ENCODE results near the gene NDFIP1. TPM values are rescaled to one million over a fixed set of nuclear protein-coding genes. Genes with fewer than 3 reads are reported as not detected.
A peak's percentile ranks its signal among the peaks of the same experiment; 100 is the strongest.

NDFIP1 gene
- total and polyA plus RNA-seq, 2 experiments from 2014 or later = 55.2 to 75.3 TPM

GRCh38 chr5:142133330-142134206, 25.0 kb downstream of the NDFIP1 start:
- H3K27me3 ChIP-seq (replicated peaks; ENCODE audit: insufficient read depth) = no peaks in the 10 kb centered on the region
- peaks cover 87% of the 10 kb centered on the region for H3K79me2 ChIP-seq (ENCODE audit: insufficient read depth)
- H3K4me1 ChIP-seq (ENCODE audit: insufficient read depth) = peaks cover 16% of the 10 kb centered on the region
- in situ Hi-C loops (cut with MboI) = loop anchor here (25.0 kb wide), 1 partner anchor 446 kb away; the partner anchor contains the start of gene ARAP3
- no peak for TF ChIP-seq EZH2phosphoT487 (IDR thresholded peaks at IDR 0.05; ENCODE audit: insufficient read depth, low read depth)
- no peak for TF ChIP-seq EZH2 (IDR thresholded peaks at IDR 0.05; ENCODE audit: insufficient read depth, poor library complexity, severe bottlenecking)
- H2AFZ ChIP-seq = no peak overlapping the region
- H3K9me3 ChIP-seq (ENCODE audit: low read depth) = no peaks in the 10 kb centered on the region
- H3K36me3 ChIP-seq (ENCODE audit: low read depth) = peaks cover 42% of the 10 kb centered on the region
- H3K4me2 ChIP-seq (ENCODE audit: unreplicated experiment) = no peak overlapping the region
- DNase-seq = no peak
- no peak overlapping the region for H3K9ac ChIP-seq
- H3K9me2 ChIP-seq (ENCODE audit: insufficient read depth) = no peaks in the 10 kb centered on the region
- peaks cover 10% of the 10 kb centered on the region; the same call in 1 of the 2 replicates for H4K20me1 ChIP-seq (ENCODE audit: insufficient read depth)
- no peak overlapping the region for H3K27ac ChIP-seq
- H3K4me3 ChIP-seq = no peak overlapping the region
- WGBS, 2 experiments (ENCODE audit: low coverage in 1 of 2, low lambda C conversion rate in 2 of 2, missing lambda C conversion rate in 2 of 2) = 49 to 53% methylated on average over 3 of the region's 3 CpGs
- no peaks in the 10 kb centered on the region; the same call in 1 of the 2 replicates for H3F3A ChIP-seq (ENCODE audit: insufficient read depth)

GRCh38 chr5:142134331-142135010, 25.9 kb downstream of the NDFIP1 start:
- 68 to 70% methylated on average over 7 of the region's 7 CpGs for WGBS, 2 experiments (ENCODE audit: low coverage in 1 of 2, low lambda C conversion rate in 2 of 2, missing lambda C conversion rate in 2 of 2)
- Histone ChIP-seq H3K4me3 (no peak overlapping the region), H3K79me2 (ENCODE audit: insufficient read depth) (peaks cover 80% of the 10 kb centered on the region), H3F3A (ENCODE audit: insufficient read depth) (no peaks in the 10 kb centered on the region; the same call in 1 of the 2 replicates), H3K4me2 (ENCODE audit: unreplicated experiment) (no peak overlapping the region), H4K20me1 (ENCODE audit: insufficient read depth) (peaks cover 5% of the 10 kb centered on the region; the same call in 1 of the 2 replicates), H3K36me3 (ENCODE audit: low read depth) (peaks cover 47% of the 10 kb centered on the region), H3K9me2 (ENCODE audit: insufficient read depth) (no peaks in the 10 kb centered on the region), H3K27me3 (replicated peaks; ENCODE audit: insufficient read depth) (no peaks in the 10 kb centered on the region), H3K4me1 (ENCODE audit: insufficient read depth) (peaks cover 8% of the 10 kb centered on the region), H2AFZ (no peak overlapping the region), H3K9ac (no peak overlapping the region), H3K9me3 (ENCODE audit: low read depth) (no peaks in the 10 kb centered on the region), H3K27ac (no peak overlapping the region)
- DNase-seq = no peak
- TF ChIP-seq EZH2 (IDR thresholded peaks at IDR 0.05; ENCODE audit: insufficient read depth, poor library complexity, severe bottlenecking) (no peak), EZH2phosphoT487 (IDR thresholded peaks at IDR 0.05; ENCODE audit: insufficient read depth, low read depth) (no peak)
- in situ Hi-C loops (cut with MboI) = loop anchor here (25.0 kb wide), 1 partner anchor 447 kb away; the partner anchor contains the start of gene ARAP3

GRCh38 chr5:142141463-142141862, 32.9 kb downstream of the NDFIP1 start:
- DNase-seq = no peak
- no peaks in the 10 kb centered on the region for H3K9me2 ChIP-seq (ENCODE audit: insufficient read depth)
- no peaks in the 10 kb centered on the region for H3K4me1 ChIP-seq (ENCODE audit: insufficient read depth)
- no peak overlapping the region for H3K9ac ChIP-seq
- H3K27ac ChIP-seq = no peak overlapping the region
- H4K20me1 ChIP-seq (ENCODE audit: insufficient read depth) = no peaks in the 10 kb centered on the region
- H2AFZ ChIP-seq = no peak overlapping the region
- peaks cover 20% of the 10 kb centered on the region; the same call in 1 of the 2 replicates for H3K79me2 ChIP-seq (ENCODE audit: insufficient read depth)
- TF ChIP-seq EZH2 (IDR thresholded peaks at IDR 0.05; ENCODE audit: insufficient read depth, poor library complexity, severe bottlenecking) (no peak), EZH2phosphoT487 (IDR thresholded peaks at IDR 0.05; ENCODE audit: insufficient read depth, low read depth) (no peak)
- H3F3A ChIP-seq (ENCODE audit: insufficient read depth) = peaks cover 15% of the 10 kb centered on the region; the same call in 1 of the 2 replicates
- H3K4me2 ChIP-seq (ENCODE audit: unreplicated experiment) = no peak overlapping the region
- no peak overlapping the region for H3K4me3 ChIP-seq
- no peaks in the 10 kb centered on the region for H3K9me3 ChIP-seq (ENCODE audit: low read depth)
- in situ Hi-C loops (cut with MboI) = loop anchor here (25.0 kb wide), 1 partner anchor 454 kb away; the partner anchor contains the start of gene ARAP3
- peaks cover 51% of the 10 kb centered on the region for H3K36me3 ChIP-seq (ENCODE audit: low read depth)
- H3K27me3 ChIP-seq (replicated peaks; ENCODE audit: insufficient read depth) = no peaks in the 10 kb centered on the region

- H3K4me1 ChIP-seq (ENCODE audit: insufficient read depth) = no peaks in the 10 kb centered on the region
- H3K79me2 ChIP-seq (ENCODE audit: insufficient read depth) = peaks cover 11% of the 10 kb centered on the region; the same call in 1 of the 2 replicates
- H2AFZ ChIP-seq = no peak overlapping the region
- peaks cover 52% of the 10 kb centered on the region for H3K36me3 ChIP-seq (ENCODE audit: low read depth)
- peak; percentile 72 for DNase-seq
- no peak overlapping the region for H3K4me2 ChIP-seq (ENCODE audit: unreplicated experiment)
- no peaks in the 10 kb centered on the region for H4K20me1 ChIP-seq (ENCODE audit: insufficient read depth)
- H3K4me3 ChIP-seq = no peak overlapping the region
- WGBS, 2 experiments (ENCODE audit: low coverage in 1 of 2, low lambda C conversion rate in 2 of 2, missing lambda C conversion rate in 2 of 2) = 37 to 38% methylated on average over 3 of the region's 3 CpGs
- TF ChIP-seq EZH2phosphoT487 (IDR thresholded peaks at IDR 0.05; ENCODE audit: insufficient read depth, low read depth) (no peak), EZH2 (IDR thresholded peaks at IDR 0.05; ENCODE audit: insufficient read depth, poor library complexity, severe bottlenecking) (no peak)
- no peaks in the 10 kb centered on the region for H3K9me2 ChIP-seq (ENCODE audit: insufficient read depth)
- in situ Hi-C loops (cut with MboI) = loop anchor here (25.0 kb wide), 1 partner anchor 457 kb away; the partner anchor contains the start of gene ARAP3
- peaks cover 15% of the 10 kb centered on the region; the same call in 1 of the 2 replicates for H3F3A ChIP-seq (ENCODE audit: insufficient read depth)
- no peak overlapping the region for H3K9ac ChIP-seq
- H3K27me3 ChIP-seq (replicated peaks; ENCODE audit: insufficient read depth) = no peaks in the 10 kb centered on the region
- H3K9me3 ChIP-seq (ENCODE audit: low read depth) = no peaks in the 10 kb centered on the region
- H3K27ac ChIP-seq = no peak overlapping the region
These were observed 35.3 kb downstream of the NDFIP1 start for GRCh38 chr5:142143878-142144277.
